ENCODE data around the gene SLC12A7. TPM values are rescaled to one million over a fixed set of nuclear protein-coding genes. Genes with fewer than 3 reads are reported as not detected.

The SLC12A7 gene
- total and polyA plus RNA-seq, 7 experiments from 2014 or later, result 6.4 to 101 (median 61.9) TPM

DNA sequence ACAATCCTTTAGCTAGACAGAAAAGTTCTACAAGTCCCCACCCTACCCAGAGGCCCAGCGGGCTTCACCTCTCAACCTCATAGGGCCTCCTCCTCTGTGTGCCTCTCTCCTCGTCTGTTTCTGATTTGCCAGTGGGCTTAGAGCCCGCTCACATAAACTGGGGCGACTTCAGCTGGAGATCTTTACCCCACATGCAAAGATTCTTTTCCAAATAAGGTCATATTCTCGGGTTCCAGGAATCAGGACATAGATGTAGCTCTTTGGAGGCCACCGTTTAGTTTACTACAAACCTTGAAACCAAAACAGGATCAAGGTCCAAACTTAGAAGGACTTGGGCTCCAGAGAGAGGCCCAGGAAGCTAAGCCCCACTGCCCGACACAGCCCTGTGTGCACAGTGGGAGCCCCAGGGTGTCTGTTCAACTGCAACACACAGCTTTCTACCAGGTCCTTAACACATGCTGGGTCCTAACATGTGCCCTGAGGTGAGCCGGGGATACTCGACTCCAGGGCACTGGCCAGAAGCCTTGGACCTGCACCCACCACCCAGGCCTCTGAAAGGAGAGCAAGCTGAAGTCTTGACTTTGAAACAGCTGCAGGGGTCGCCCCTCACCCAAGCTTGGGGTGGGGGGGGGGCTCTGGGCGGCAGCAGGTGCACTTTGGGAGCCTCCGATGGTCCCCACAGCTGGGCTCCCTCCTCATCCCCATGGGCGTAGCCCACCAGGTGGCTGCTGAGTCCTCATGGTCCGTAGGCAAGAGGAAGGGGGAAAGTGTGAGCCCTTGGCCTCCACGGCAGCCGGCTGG is 26.8 kb upstream of the SLC12A7 start:
- H3K27me3 ChIP-seq (ENCODE audit: control insufficient read depth in 2 of 2, insufficient read depth in 2 of 2, low read length in 2 of 2), result no peaks in the 10 kb centered on the region
- H3K4me3 ChIP-seq (ENCODE audit: low read length), result no peak overlapping the region
- Mint-ChIP-seq H3K4me3 (no peak overlapping the region), H3K4me1 (peaks cover 0 to 18% (median 4%) of the 10 kb centered on the region in 7 donors), H3K9me3 (peaks cover 0 to 9% (median 0%) of the 10 kb centered on the region in 11 donors), H3K27ac (peak overlapping the region in 1 of 9 donors; percentile 42), H3K27me3 (peaks cover 0 to 4% (median 0%) of the 10 kb centered on the region in 5 donors), H3K36me3 (peaks cover 0 to 2% (median 0%) of the 10 kb centered on the region in 5 donors)
- no peaks in the 10 kb centered on the region for H3K9me3 ChIP-seq (ENCODE audit: control insufficient read depth in 2 of 3, low read length in 3 of 3)
- ChIA-PET CTCF (interaction anchor here (0.5 to 1.8 kb wide), 4 partner anchors 86 to 940 kb away, joined by 3 to 6 read pairs (median 4); no protein-coding TSS in a partner anchor), POLR2A (interaction anchor here (1.9 kb wide), 1 partner anchor 215 kb away, joined by 5 read pairs; no protein-coding TSS in a partner anchor)
- intact Hi-C loops (cut with micrococcal nuclease), result no loop called here
- no peaks in the 10 kb centered on the region for H3K4me1 ChIP-seq (ENCODE audit: control insufficient read depth in 2 of 2, insufficient read depth in 2 of 2, low read length in 2 of 2)
- no peaks in the 10 kb centered on the region for H3K36me3 ChIP-seq (ENCODE audit: control insufficient read depth in 2 of 3, insufficient read depth in 3 of 3, low read length in 3 of 3)
- ATAC-seq (no peak), DNase-seq (no peak)
- no peak overlapping the region for H3K27ac ChIP-seq (ENCODE audit: low read depth, low read length)

DNA sequence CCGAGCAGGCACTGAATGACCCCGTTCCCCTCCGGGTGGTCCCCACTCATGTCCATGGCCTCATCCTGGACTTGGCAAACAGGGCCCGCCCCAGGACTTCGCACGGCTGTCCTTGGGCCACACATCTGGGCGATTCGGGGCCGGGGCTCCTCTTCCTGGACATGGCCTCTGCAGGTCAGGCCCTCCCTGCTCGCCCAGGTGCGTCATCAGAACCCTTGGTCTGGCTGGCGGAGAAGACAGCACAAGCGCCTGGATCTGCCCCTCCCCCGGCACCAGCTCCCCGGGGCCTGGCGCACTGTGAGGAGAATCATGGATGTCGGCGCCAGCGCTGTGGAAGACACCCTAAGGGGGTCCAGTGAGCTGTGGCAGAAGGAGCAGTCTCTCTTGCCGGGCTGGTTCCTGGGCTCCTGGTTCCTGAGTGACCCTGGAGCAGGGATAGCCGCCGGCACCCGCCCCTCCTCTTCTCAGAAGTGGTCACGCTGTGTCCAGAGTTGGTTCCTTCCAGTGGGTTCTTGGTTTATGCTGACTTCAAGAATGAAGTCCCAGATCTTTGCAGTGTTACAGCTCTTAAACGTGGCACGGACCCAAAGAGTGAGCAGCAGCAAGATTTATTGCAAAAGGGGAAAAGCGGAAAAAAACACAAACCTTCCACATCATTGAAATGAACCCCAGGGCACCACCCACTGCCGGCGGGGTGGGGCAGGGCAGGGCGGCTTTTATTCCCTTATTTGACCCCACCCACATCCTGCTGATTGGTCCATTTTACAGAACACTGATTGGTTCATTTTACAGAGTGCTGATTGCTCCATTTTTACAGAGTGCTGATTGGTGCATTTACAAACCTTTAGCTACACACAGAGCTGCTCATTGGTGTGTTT is 25.9 kb upstream of the SLC12A7 start:
- Histone ChIP-seq H3K36me3 (ENCODE audit: control insufficient read depth in 2 of 3, insufficient read depth in 3 of 3, low read length in 3 of 3) (no peaks in the 10 kb centered on the region), H3K27ac (ENCODE audit: low read depth, low read length) (no peak overlapping the region), H3K9me3 (ENCODE audit: control insufficient read depth in 2 of 3, low read length in 3 of 3) (no peaks in the 10 kb centered on the region), H3K27me3 (ENCODE audit: control insufficient read depth in 2 of 2, insufficient read depth in 2 of 2, low read length in 2 of 2) (no peaks in the 10 kb centered on the region), H3K4me1 (ENCODE audit: control insufficient read depth in 2 of 2, insufficient read depth in 2 of 2, low read length in 2 of 2) (no peaks in the 10 kb centered on the region), H3K4me3 (ENCODE audit: low read length) (no peak overlapping the region)
- POLR2A ChIA-PET, result no interaction called here
- H3K36me3 Mint-ChIP-seq, result peaks cover 0 to 2% (median 0%) of the 10 kb centered on the region in 5 donors
- peak overlapping the region in 1 of 9 donors; percentile 42 for H3K27ac Mint-ChIP-seq
- peaks cover 0 to 18% (median 4%) of the 10 kb centered on the region in 7 donors for H3K4me1 Mint-ChIP-seq
- H3K27me3 Mint-ChIP-seq, result peaks cover 0 to 4% (median 0%) of the 10 kb centered on the region in 5 donors
- H3K4me3 Mint-ChIP-seq, result no peak overlapping the region
- intact Hi-C loops (cut with micrococcal nuclease), result no loop called here
- peak in 1 of 9 donors; percentile 5 for DNase-seq
- H3K9me3 Mint-ChIP-seq, result peaks cover 0 to 9% (median 0%) of the 10 kb centered on the region in 11 donors
- CTCF ChIA-PET, result interaction anchor here (0.5 to 1.8 kb wide), 5 partner anchors 86 to 941 kb away, joined by 3 to 6 read pairs (median 4); no protein-coding TSS in a partner anchor
- ATAC-seq, result peak; percentile 37

DNA sequence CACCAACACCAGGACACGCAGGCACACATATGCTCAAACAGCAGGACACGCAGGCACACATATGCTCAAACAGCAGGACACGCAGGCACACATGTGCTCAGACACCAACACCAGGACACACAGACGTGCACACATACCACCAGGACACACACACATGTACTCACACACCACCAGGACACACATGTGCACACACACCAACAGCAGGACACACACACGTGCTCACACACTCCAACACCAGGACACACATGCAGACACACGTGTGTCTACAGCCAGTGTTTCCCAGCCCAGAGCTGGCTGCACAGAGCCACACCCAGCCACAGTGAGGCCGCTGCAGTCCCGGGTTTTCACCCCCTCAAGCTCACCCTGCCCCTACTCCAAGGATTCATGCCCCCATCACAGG is 25.0 kb upstream of the SLC12A7 start:
- H3K4me1 ChIP-seq (ENCODE audit: control insufficient read depth in 2 of 2, insufficient read depth in 2 of 2, low read length in 2 of 2), result no peaks in the 10 kb centered on the region
- intact Hi-C loops (cut with micrococcal nuclease), result no loop called here
- H3K9me3 ChIP-seq (ENCODE audit: control insufficient read depth in 2 of 3, low read length in 3 of 3), result no peaks in the 10 kb centered on the region
- peak overlapping the region in 2 of 9 donors; percentile 32 to 37 for H3K27ac Mint-ChIP-seq
- no peak for ATAC-seq
- POLR2A ChIA-PET, result no interaction called here
- CTCF ChIA-PET, result interaction anchor here (0.9 kb wide), 1 partner anchor 213 kb away, joined by 6 read pairs; no protein-coding TSS in a partner anchor
- H3K27me3 Mint-ChIP-seq, result peaks cover 0 to 4% (median 0%) of the 10 kb centered on the region in 5 donors
- no peak overlapping the region for H3K4me3 Mint-ChIP-seq
- no peak overlapping the region for H3K4me3 ChIP-seq (ENCODE audit: low read length)
- no peaks in the 10 kb centered on the region for H3K27me3 ChIP-seq (ENCODE audit: control insufficient read depth in 2 of 2, insufficient read depth in 2 of 2, low read length in 2 of 2)
- H3K9me3 Mint-ChIP-seq, result peaks cover 0 to 9% (median 0%) of the 10 kb centered on the region in 11 donors
- H3K36me3 Mint-ChIP-seq, result peaks cover 0 to 2% (median 0%) of the 10 kb centered on the region in 5 donors
- no peak overlapping the region for H3K27ac ChIP-seq (ENCODE audit: low read depth, low read length)
- no peaks in the 10 kb centered on the region for H3K36me3 ChIP-seq (ENCODE audit: control insufficient read depth in 2 of 3, insufficient read depth in 3 of 3, low read length in 3 of 3)
- peaks cover 0 to 17% (median 4%) of the 10 kb centered on the region in 7 donors for H3K4me1 Mint-ChIP-seq
- no peak for DNase-seq

DNA sequence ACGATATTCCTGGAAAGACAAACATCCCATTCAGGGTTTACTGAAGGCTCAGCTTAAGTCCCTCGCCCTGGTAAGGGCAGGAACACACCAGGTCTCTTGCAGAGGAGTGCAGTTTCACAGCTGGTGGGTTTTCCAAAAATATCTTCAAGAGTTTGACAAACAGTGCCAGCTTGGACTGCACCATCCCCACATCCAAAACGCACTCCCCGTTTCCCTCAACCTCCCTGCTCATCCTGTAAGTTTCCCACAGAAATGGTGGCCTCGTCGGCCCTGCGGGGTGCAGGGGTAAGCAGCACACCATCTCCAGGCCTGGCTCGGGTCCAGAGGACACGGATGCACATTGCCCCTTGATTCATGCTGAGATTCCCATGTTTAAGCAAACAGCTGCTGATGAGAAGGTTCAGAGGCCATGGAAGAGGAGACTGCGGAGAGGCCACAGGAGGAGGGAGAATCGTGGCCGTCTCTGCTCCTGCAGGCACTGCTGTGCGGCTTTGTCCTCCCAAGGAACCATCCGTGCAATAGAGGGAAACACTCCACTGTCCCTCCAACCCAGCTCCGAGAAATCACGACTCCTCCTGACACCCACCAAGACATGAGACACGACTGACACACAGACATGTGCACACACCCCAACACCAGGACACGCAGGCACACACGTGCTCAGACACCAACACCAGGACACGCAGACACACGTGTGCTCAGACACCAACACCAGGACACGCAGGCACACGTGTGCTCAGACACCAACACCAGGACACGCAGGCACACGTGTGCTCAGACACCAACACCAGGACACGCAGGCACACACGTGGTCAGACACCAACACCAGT is 24.0 kb upstream of the SLC12A7 start:
- no peaks in the 10 kb centered on the region for H3K4me1 ChIP-seq (ENCODE audit: control insufficient read depth in 2 of 2, insufficient read depth in 2 of 2, low read length in 2 of 2)
- CTCF ChIA-PET, result interaction anchor here (0.9 kb wide), 1 partner anchor 12 kb away, joined by 3 read pairs; no protein-coding TSS in a partner anchor

DNA sequence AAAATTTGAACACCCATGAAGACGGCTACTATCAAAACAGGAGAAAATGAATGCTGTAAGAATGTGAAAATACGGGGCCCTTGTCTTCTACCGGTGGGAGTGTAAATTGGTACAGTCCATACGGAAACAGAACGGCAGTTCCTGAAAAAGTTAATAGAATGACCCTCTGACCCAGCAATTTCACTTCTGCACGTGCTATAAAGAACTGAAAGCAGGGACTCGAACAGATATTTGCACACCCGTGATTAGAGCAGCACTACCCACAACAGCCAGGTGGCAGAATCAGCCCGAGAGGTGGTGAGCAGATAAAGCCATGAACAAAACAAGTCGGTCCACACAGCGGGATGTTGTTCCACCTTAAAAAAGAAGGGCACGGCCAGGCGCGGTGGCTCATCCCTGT is 22.6 kb upstream of the SLC12A7 start:
- no peaks in the 10 kb centered on the region for H3K36me3 ChIP-seq (ENCODE audit: control insufficient read depth in 2 of 3, insufficient read depth in 3 of 3, low read length in 3 of 3)
- no peak overlapping the region for H3K27ac Mint-ChIP-seq
- H3K27me3 Mint-ChIP-seq, result peaks cover 0 to 4% (median 0%) of the 10 kb centered on the region in 5 donors
- peaks cover 0 to 9% (median 0%) of the 10 kb centered on the region in 11 donors for H3K9me3 Mint-ChIP-seq
- no peaks in the 10 kb centered on the region for H3K9me3 ChIP-seq (ENCODE audit: control insufficient read depth in 2 of 3, low read length in 3 of 3)
- no peaks in the 10 kb centered on the region for H3K4me1 ChIP-seq (ENCODE audit: control insufficient read depth in 2 of 2, insufficient read depth in 2 of 2, low read length in 2 of 2)
- intact Hi-C loops (cut with micrococcal nuclease), result no loop called here
- no peak overlapping the region for H3K27ac ChIP-seq (ENCODE audit: low read depth, low read length)
- ATAC-seq, result peak; percentile 58
- no peaks in the 10 kb centered on the region for H3K27me3 ChIP-seq (ENCODE audit: control insufficient read depth in 2 of 2, insufficient read depth in 2 of 2, low read length in 2 of 2)
- H3K36me3 Mint-ChIP-seq, result peaks cover 0 to 2% (median 0%) of the 10 kb centered on the region in 5 donors
- H3K4me3 ChIP-seq (ENCODE audit: low read length), result no peak overlapping the region
- ChIA-PET CTCF (no interaction called here), POLR2A (no interaction called here)
- H3K4me3 Mint-ChIP-seq, result no peak overlapping the region
- H3K4me1 Mint-ChIP-seq, result peaks cover 0 to 12% (median 0%) of the 10 kb centered on the region in 7 donors
- no peak for DNase-seq

More for the DNA sequence above, 24.0 kb upstream of the SLC12A7 start:
- DNase-seq, result no peak
- H3K36me3 ChIP-seq (ENCODE audit: control insufficient read depth in 2 of 3, insufficient read depth in 3 of 3, low read length in 3 of 3), result no peaks in the 10 kb centered on the region
- Mint-ChIP-seq H3K9me3 (peaks cover 0 to 9% (median 0%) of the 10 kb centered on the region in 11 donors), H3K4me3 (peak overlapping the region in 1 of 10 donors; percentile 17), H3K36me3 (peaks cover 0 to 2% (median 0%) of the 10 kb centered on the region in 5 donors), H3K27ac (no peak overlapping the region), H3K27me3 (peaks cover 0 to 4% (median 0%) of the 10 kb centered on the region in 5 donors), H3K4me1 (peaks cover 0 to 17% (median 4%) of the 10 kb centered on the region in 7 donors)
- no peak overlapping the region for H3K27ac ChIP-seq (ENCODE audit: low read depth, low read length)
- no peaks in the 10 kb centered on the region for H3K9me3 ChIP-seq (ENCODE audit: control insufficient read depth in 2 of 3, low read length in 3 of 3)
- no peaks in the 10 kb centered on the region for H3K27me3 ChIP-seq (ENCODE audit: control insufficient read depth in 2 of 2, insufficient read depth in 2 of 2, low read length in 2 of 2)
- intact Hi-C loops (cut with micrococcal nuclease), result no loop called here
- POLR2A ChIA-PET, result no interaction called here
- ATAC-seq, result no peak
- H3K4me3 ChIP-seq (ENCODE audit: low read length), result no peak overlapping the region
